ENCODE measurements around the gene METRNL. TPM values are rescaled to one million over a fixed set of nuclear protein-coding genes. Genes with fewer than 3 reads are reported as not detected.

The METRNL gene
- total RNA-seq, 1 experiment from 2014 or later: 44.6 TPM

DNA sequence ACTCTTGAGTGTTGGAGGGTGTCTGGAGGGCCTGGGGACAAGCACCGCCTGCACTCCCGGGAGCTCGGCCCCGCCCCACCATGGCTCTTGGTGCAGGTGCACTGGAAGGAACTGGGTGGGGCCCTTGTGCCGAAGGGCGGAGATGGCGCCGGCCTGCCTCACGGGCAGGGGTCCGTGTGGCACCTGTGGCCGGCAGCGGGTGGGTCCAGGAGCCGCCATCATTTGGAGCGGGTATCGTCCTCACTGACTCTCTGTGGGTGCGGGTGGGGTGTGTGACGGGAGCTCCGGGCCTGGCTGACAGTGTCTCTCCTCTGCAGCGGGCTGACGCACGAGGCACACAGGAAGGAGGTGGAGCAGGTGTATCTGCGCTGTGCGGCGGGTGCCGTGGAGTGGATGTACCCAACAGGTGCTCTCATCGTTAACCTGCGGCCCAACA lies 5.2 kb downstream of the METRNL start:
- Histone ChIP-seq H3K9me2 (ENCODE audit: insufficient read depth) (no peaks in the 10 kb centered on the region), H3K4me1 (replicated peaks; ENCODE audit: insufficient read depth) (peaks cover 47% of the 10 kb centered on the region), H3K4me3 (no peak overlapping the region), H3K9me3 (ENCODE audit: insufficient read depth, low read depth) (no peaks in the 10 kb centered on the region), H4K20me1 (ENCODE audit: insufficient read depth) (no peaks in the 10 kb centered on the region; the same call in 1 of the 2 replicates), H3K4me2 (no peak overlapping the region), H3K36me3 (ENCODE audit: low read depth) (no peaks in the 10 kb centered on the region), H3K79me2 (ENCODE audit: low read depth) (peaks cover 64% of the 10 kb centered on the region), H3K27ac (peak overlapping the region; percentile 86), H3F3A (ENCODE audit: insufficient read depth, low read depth) (peaks cover 27% of the 10 kb centered on the region), H3K27me3 (ENCODE audit: insufficient read depth, low read depth) (no peaks in the 10 kb centered on the region), H2AFZ (no peak overlapping the region)
- intact Hi-C loops (cut with micrococcal nuclease; ENCODE audit: unreplicated experiment): no loop called here
- DNase-seq: no peak
- ChIA-PET CTCF (no interaction called here), POLR2A (ENCODE audit: unreplicated experiment) (interaction anchor here (0.6 kb wide), 1 partner anchor 99 kb away, joined by 4 read pairs; no protein-coding TSS in a partner anchor)
- BruUV-seq (replicated peaks): no TSS peak
- TF ChIP-seq, protein P1, sequence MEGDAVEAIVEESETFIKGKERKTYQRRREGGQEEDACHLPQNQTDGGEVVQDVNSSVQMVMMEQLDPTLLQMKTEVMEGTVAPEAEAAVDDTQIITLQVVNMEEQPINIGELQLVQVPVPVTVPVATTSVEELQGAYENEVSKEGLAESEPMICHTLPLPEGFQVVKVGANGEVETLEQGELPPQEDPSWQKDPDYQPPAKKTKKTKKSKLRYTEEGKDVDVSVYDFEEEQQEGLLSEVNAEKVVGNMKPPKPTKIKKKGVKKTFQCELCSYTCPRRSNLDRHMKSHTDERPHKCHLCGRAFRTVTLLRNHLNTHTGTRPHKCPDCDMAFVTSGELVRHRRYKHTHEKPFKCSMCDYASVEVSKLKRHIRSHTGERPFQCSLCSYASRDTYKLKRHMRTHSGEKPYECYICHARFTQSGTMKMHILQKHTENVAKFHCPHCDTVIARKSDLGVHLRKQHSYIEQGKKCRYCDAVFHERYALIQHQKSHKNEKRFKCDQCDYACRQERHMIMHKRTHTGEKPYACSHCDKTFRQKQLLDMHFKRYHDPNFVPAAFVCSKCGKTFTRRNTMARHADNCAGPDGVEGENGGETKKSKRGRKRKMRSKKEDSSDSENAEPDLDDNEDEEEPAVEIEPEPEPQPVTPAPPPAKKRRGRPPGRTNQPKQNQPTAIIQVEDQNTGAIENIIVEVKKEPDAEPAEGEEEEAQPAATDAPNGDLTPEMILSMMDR (conservative IDR thresholded peaks at IDR 0.05): no peak
- no peak for TF ChIP-seq EZH2 (IDR thresholded peaks at IDR 0.05; ENCODE audit: low read depth)

DNA sequence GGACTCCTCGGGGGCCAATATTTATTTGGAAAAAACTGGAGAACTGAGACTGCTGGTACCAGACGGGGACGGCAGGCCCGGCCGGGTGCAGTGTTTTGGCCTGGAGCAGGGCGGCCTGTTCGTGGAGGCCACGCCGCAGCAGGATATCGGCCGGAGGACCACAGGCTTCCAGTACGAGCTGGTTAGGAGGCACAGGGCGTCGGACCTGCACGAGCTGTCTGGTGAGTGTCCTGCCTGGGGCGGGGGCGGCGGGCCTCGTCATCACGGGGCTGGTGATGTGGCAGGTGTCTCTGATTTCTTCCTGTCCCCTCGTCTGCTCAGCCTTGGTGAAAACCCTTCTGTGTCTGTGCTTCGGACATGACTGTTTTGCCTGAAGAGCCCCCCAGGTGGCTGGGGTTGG lies 5.7 kb downstream of the METRNL start:
- H3K4me2 ChIP-seq: no peak overlapping the region
- H3K27ac ChIP-seq: no peak overlapping the region
- H3F3A ChIP-seq (ENCODE audit: insufficient read depth, low read depth): peaks cover 27% of the 10 kb centered on the region
- BruUV-seq (replicated peaks): no TSS peak
- H3K79me2 ChIP-seq (ENCODE audit: low read depth): peaks cover 64% of the 10 kb centered on the region
- H3K27me3 ChIP-seq (ENCODE audit: insufficient read depth, low read depth): no peaks in the 10 kb centered on the region
- ChIA-PET CTCF (no interaction called here), POLR2A (ENCODE audit: unreplicated experiment) (no interaction called here)
- intact Hi-C loops (cut with micrococcal nuclease; ENCODE audit: unreplicated experiment): no loop called here
- H3K4me1 ChIP-seq (replicated peaks; ENCODE audit: insufficient read depth): peaks cover 49% of the 10 kb centered on the region
- no peak overlapping the region for H3K4me3 ChIP-seq
- no peak for TF ChIP-seq EZH2 (IDR thresholded peaks at IDR 0.05; ENCODE audit: low read depth)
- TF ChIP-seq, protein P1 (conservative IDR thresholded peaks at IDR 0.05): no peak
- no peaks in the 10 kb centered on the region; the same call in 1 of the 2 replicates for H4K20me1 ChIP-seq (ENCODE audit: insufficient read depth)
- no peak for DNase-seq
- H2AFZ ChIP-seq: no peak overlapping the region
- no peaks in the 10 kb centered on the region for H3K9me2 ChIP-seq (ENCODE audit: insufficient read depth)
- no peaks in the 10 kb centered on the region for H3K36me3 ChIP-seq (ENCODE audit: low read depth)
- H3K9me3 ChIP-seq (ENCODE audit: insufficient read depth, low read depth): no peaks in the 10 kb centered on the region

DNA sequence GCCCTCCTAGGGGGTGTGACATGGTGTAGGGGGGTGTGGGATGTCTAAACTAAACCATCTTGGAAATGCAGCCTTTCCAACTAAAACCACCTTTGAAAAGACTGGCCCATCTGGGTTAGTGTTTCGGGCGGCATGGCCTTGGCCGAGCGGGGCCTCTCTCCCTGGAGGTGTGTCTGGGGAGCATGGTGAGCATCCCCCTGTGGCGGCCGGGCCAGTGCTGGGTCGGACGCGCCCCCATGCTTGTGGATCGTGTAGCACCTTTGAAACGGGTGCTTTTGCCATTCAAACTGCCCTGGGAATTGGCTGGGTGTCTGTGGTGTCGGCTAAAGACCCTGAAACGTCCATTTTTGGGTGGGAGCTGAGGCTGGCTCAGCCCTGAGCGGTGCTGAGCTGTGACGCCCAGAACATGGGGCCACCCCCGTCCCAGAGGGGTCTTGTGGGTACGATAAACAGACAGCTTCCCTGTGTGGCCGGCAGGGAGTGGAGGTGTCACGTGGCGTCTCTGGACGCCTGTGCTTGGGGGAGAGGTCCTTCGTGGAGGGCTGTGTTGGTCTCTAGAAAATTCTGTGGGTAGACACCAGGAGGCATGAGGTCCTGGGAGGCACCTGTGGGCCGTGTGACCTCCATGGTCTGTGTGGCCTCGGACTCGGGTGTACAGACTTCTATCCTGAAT lies 6.3 kb downstream of the METRNL start:
- H3K4me3 ChIP-seq: no peak overlapping the region
- H3K36me3 ChIP-seq (ENCODE audit: low read depth): no peaks in the 10 kb centered on the region
- no peaks in the 10 kb centered on the region for H3K9me2 ChIP-seq (ENCODE audit: insufficient read depth)
- DNase-seq: no peak
- H3K27me3 ChIP-seq (ENCODE audit: insufficient read depth, low read depth): no peaks in the 10 kb centered on the region
- no peak overlapping the region for H3K4me2 ChIP-seq
- BruUV-seq (replicated peaks): no TSS peak
- H4K20me1 ChIP-seq (ENCODE audit: insufficient read depth): no peaks in the 10 kb centered on the region; the same call in 1 of the 2 replicates
- ChIA-PET POLR2A (ENCODE audit: unreplicated experiment) (no interaction called here), CTCF (interaction anchor here (0.6 kb wide), 1 partner anchor 674 kb away, joined by 3 read pairs; no protein-coding TSS in a partner anchor)
- no peak overlapping the region for H2AFZ ChIP-seq
- no peak overlapping the region for H3K27ac ChIP-seq
- TF ChIP-seq EZH2 (IDR thresholded peaks at IDR 0.05; ENCODE audit: low read depth): no peak
- TF ChIP-seq, protein P1 (conservative IDR thresholded peaks at IDR 0.05): no peak
- H3K79me2 ChIP-seq (ENCODE audit: low read depth): peaks cover 65% of the 10 kb centered on the region
- no peaks in the 10 kb centered on the region for H3K9me3 ChIP-seq (ENCODE audit: insufficient read depth, low read depth)
- peaks cover 52% of the 10 kb centered on the region for H3K4me1 ChIP-seq (replicated peaks; ENCODE audit: insufficient read depth)
- intact Hi-C loops (cut with micrococcal nuclease; ENCODE audit: unreplicated experiment): no loop called here
- H3F3A ChIP-seq (ENCODE audit: insufficient read depth, low read depth): peaks cover 30% of the 10 kb centered on the region

All from PC-9 (cell line).